SK-MEL-5 (cell line): ENCODE data around the gene HID1. TPM values are rescaled to one million over a fixed set of nuclear protein-coding genes. Genes with fewer than 3 reads are reported as not detected.

ENCODE experiments used
- total RNA-seq: library from RNA; depleted of rRNA; stranded (reverse); fragments of >200 nt; shearing (Covaris generic); gene quantifications from 2 replicates; pipeline ENCODE4 v1.2.3, GENCODE V29; 2014; rRNA removed

The HID1 gene
- total RNA-seq, 1 experiment from 2014 or later: 0.21 TPM

Other genes starting within 250 kb of the HID1 start
- gene RAB37, start 235.5 kb downstream of the HID1 start, total RNA-seq: 0.40 and 0.66 TPM in 2 replicates
- 43.2 and 45.6 TPM in 2 replicates for gene NHERF1, start 224.1 kb downstream of the HID1 start, total RNA-seq
- 51.4 and 61.0 TPM in 2 replicates for gene NAT9, start 196.4 kb downstream of the HID1 start, total RNA-seq
- gene GRIN2C, start 112.9 kb downstream of the HID1 start, total RNA-seq: 0.40 TPM in 1 of 2 replicates, not detected in the other
- gene FDXR, start 99.8 kb downstream of the HID1 start, total RNA-seq: 42.4 and 48.1 TPM in 2 replicates
- gene FADS6, start 79.1 kb downstream of the HID1 start, total RNA-seq: not detected in 2 replicates
- gene USH1G, start 49.5 kb downstream of the HID1 start, total RNA-seq: not detected in 2 replicates
- not detected in 2 replicates for gene OTOP2, start 48.5 kb downstream of the HID1 start, total RNA-seq
- not detected in 2 replicates for gene OTOP3, start 36.9 kb downstream of the HID1 start, total RNA-seq
- gene CDR2L, start 14.9 kb upstream of the HID1 start, total RNA-seq: 3.2 and 3.9 TPM in 2 replicates
- gene MRPL58, start 39.9 kb upstream of the HID1 start, total RNA-seq: 92.6 and 96.0 TPM in 2 replicates
- gene ATP5PD, start 74.2 kb upstream of the HID1 start, total RNA-seq: 557 and 623 TPM in 2 replicates
- 23.3 and 26.6 TPM in 2 replicates for gene KCTD2, start 74.5 kb upstream of the HID1 start, total RNA-seq
- 0.19 TPM in 1 of 2 replicates, not detected in the other for gene SLC16A5, start 115.2 kb upstream of the HID1 start, total RNA-seq
- gene ARMC7, start 137.2 kb upstream of the HID1 start, total RNA-seq: 4.9 and 5.4 TPM in 2 replicates
- 44.5 and 46.7 TPM in 2 replicates for gene NT5C, start 159.0 kb upstream of the HID1 start, total RNA-seq
- 148 and 158 TPM in 2 replicates for gene JPT1, start 181.8 kb upstream of the HID1 start, total RNA-seq
- gene SUMO2, start 210.2 kb upstream of the HID1 start, total RNA-seq: 206 and 213 TPM in 2 replicates
- gene NUP85, start 232.9 kb upstream of the HID1 start, total RNA-seq: 46.0 and 49.4 TPM in 2 replicates